HepG2 (cell line): Measurements from ENCODE around the gene CNEP1R1. TPM values are rescaled to one million over a fixed set of nuclear protein-coding genes. Genes with fewer than 3 reads are reported as not detected.

Experiments used
- ATAC-seq: fragments of 200-7000 bp; cut with Tn5 transposase; 3 replicates; pipeline ENCODE4 v1.9.1; 2020; ENCODE audit warnings: mild to moderate bottlenecking, moderate library complexity
- BruUV-seq: library from RNA; stranded (reverse); fragments of 400-500 nt; replicated peaks from 2 replicates; lab custom pipeline; 2021; lab: Mats Ljungman, UMichigan
- CTCF ChIA-PET: fragments of 300-600 bp; formaldehyde crosslinking; extraction: SDS; loops from one replicate; lab custom pipeline; 2021; ENCODE audit warnings: low total read pairs, inconsistent platforms, low intra/inter-chr PET ratio; lab: Yijun Ruan, JAX
- POLR2A ChIA-PET: fragments of 350-600 bp; sonication (Branson Sonifier 250); formaldehyde crosslinking; loops from one replicate; lab custom pipeline; 2020; ENCODE audit warnings: antibody characterized with exemption, inconsistent platforms; lab: Yijun Ruan, JAX
- DNase-seq: peaks from one replicate; pipeline ENCODE4 v3.0.0-alpha.2; 2015; ENCODE audit warnings: low spot score
- FAIRE-seq: peaks from 3 replicates; lab custom pipeline; 2011; peaks lifted over from hg19 to GRCh38; lab: Jason Lieb, UNC
- H2AFZ ChIP-seq: one replicate; pipeline ENCODE4 v1.6.1; 2011; ENCODE audit warnings: low read length, inconsistent platforms
- H3K27ac ChIP-seq: fragments of 300-600 bp; 3 replicates; pipeline ENCODE4 v1.8.0; 2011; ENCODE audit warnings: mixed run types, mild to moderate bottlenecking, mixed read lengths, low read length, inconsistent platforms; ENCODE audit not compliant: insufficient read depth; ENCODE audit errors: extremely low read length
- H3K27me3 ChIP-seq, 2 experiments: fragments of 200-600 bp in 1 of 2; 2 replicates in 1 of 2; 3 replicates in 1 of 2; pipeline versions ENCODE4 v1.6.0 to v1.8.0; 2011; ENCODE audit warnings: low read length in 2 of 2, mild to moderate bottlenecking in 2 of 2, moderate library complexity in 2 of 2, inconsistent platforms in 1 of 2; ENCODE audit not compliant: insufficient read depth in 2 of 2, control insufficient read depth in 1 of 2
- H3K36me3 ChIP-seq, 2 experiments: fragments of 200-600 bp in 1 of 2; replicated peaks in 1 of 2; 2 replicates in 1 of 2; 3 replicates in 1 of 2; pipeline versions ENCODE4 v1.5.1 to v1.8.0; 2011; ENCODE audit warnings: low read length in 2 of 2, inconsistent platforms in 1 of 2; ENCODE audit not compliant: insufficient read depth in 2 of 2, control insufficient read depth in 1 of 2
- H3K4me1 ChIP-seq: 2 replicates; pipeline ENCODE4 v1.5.1; 2012; ENCODE audit warnings: low read length, inconsistent platforms; ENCODE audit not compliant: insufficient read depth
- H3K4me2 ChIP-seq: 2 replicates; pipeline ENCODE4 v1.6.0; 2011; ENCODE audit warnings: low read depth, low read length, inconsistent platforms
- H3K4me3 ChIP-seq, 3 experiments: fragments of 200-600 bp in 1 of 3; sonication (generic), shearing (Covaris generic) in 1 of 3; replicated peaks in 1 of 3; 2 replicates each; pipeline ENCODE4 v1.5.1; 2011 to 2016; ENCODE audit warnings: low read length in 3 of 3, inconsistent platforms in 2 of 3, low read depth in 2 of 3, mild to moderate bottlenecking in 2 of 3, control low read depth in 1 of 3, mixed read lengths in 1 of 3; ENCODE audit not compliant: insufficient read depth in 1 of 3
- H3K79me2 ChIP-seq: one replicate; pipeline ENCODE4 v1.6.1; 2011; ENCODE audit warnings: low read length, inconsistent platforms; ENCODE audit not compliant: insufficient read depth
- H3K9ac ChIP-seq: 2 replicates; pipeline ENCODE4 v1.6.0; 2011; ENCODE audit warnings: mild to moderate bottlenecking, low read depth, low read length, inconsistent platforms; ENCODE audit not compliant: insufficient read depth
- H3K9me3 ChIP-seq: 2 replicates; pipeline ENCODE4 v1.5.1; 2012; ENCODE audit warnings: mild to moderate bottlenecking, low read length
- H4K20me1 ChIP-seq: 2 replicates; pipeline ENCODE4 v1.6.0; 2011; ENCODE audit warnings: inconsistent platforms, mild to moderate bottlenecking, low read length, moderate library complexity; ENCODE audit not compliant: insufficient read depth
- ETV5 ChIP-seq: IDR thresholded peaks from 2 replicates; pipeline ENCODE4 v1.6.1; 2018; ENCODE audit warnings: missing biosample characterization, missing genetic modification reagents, inconsistent platforms, borderline replicate concordance
- KAT8 ChIP-seq: IDR thresholded peaks from 2 replicates; pipeline ENCODE4 v1.6.1; 2016; ENCODE audit warnings: missing genetic modification reagents, missing compliant biosample characterization
- ZBTB1 ChIP-seq: sonication (generic); formaldehyde crosslinking; IDR thresholded peaks from 2 replicates; pipeline ENCODE4 v1.4.0; 2020; ENCODE audit warnings: missing genetic modification reagents, borderline replicate concordance
- ZBTB7A ChIP-seq: sonication (generic); formaldehyde crosslinking; IDR thresholded peaks from 2 replicates; pipeline ENCODE4 v1.8.0; 2022; ENCODE audit warnings: mild to moderate bottlenecking, missing genetic modification reagents
- ZNF138 ChIP-seq: sonication (generic); formaldehyde crosslinking; IDR thresholded peaks from 2 replicates; pipeline ENCODE4 v1.5.0; 2020; ENCODE audit warnings: mild to moderate bottlenecking, low read depth, missing genetic modification reagents
- ZNF44 ChIP-seq: sonication (generic); formaldehyde crosslinking; IDR thresholded peaks from 2 replicates; pipeline ENCODE4 v1.5.1; 2020; ENCODE audit warnings: mild to moderate bottlenecking, missing genetic modification reagents
- ZNF446 ChIP-seq: sonication (generic); formaldehyde crosslinking; IDR thresholded peaks from 2 replicates; pipeline ENCODE4 v1.5.0; 2020; ENCODE audit warnings: mild to moderate bottlenecking, missing genetic modification reagents
- ZNF556 ChIP-seq: sonication (generic); formaldehyde crosslinking; IDR thresholded peaks from 2 replicates; pipeline ENCODE4 v1.4.0; 2020; ENCODE audit warnings: mild to moderate bottlenecking, missing genetic modification reagents, borderline replicate concordance
- ZNF629 ChIP-seq: sonication (generic); formaldehyde crosslinking; conservative IDR thresholded peaks from 2 replicates; pipeline ENCODE4 v1.5.0; 2020; ENCODE audit warnings: missing genetic modification reagents
- WGBS: methylation state at CpG from one replicate; pipeline ENCODE4 v1.1.6; 2017; ENCODE audit warnings: low lambda C conversion rate; 5-methylcytosine and 5-hydroxymethylcytosine counted together
- in situ Hi-C: cut with HindIII; loops from 2 replicates; pipeline ENCODE4 v1.10.0; 2017; ENCODE audit warnings: low pct_unique_long_range_greater_than_20kb; ENCODE audit not compliant: extremely low pct_ligation_motif_present
- intact Hi-C: fragments of 100-400 bp; cut with micrococcal nuclease; formaldehyde crosslinking; loops from one replicate; pipeline ENCODE4 v1.10.0; 2022; ENCODE audit not compliant: unreplicated experiment
- polyA plus RNA-seq, 8 experiments: library from polyadenylated mRNA; depleted of rRNA in 3 of 8; stranded (reverse) in 7 of 8; unstranded in 1 of 8; fragments of >200 nt; fragmentation: Illumina TruSeq in 4 of 8; extraction: Trizol in 4 of 8; gene quantifications; 2 replicates each; pipeline versions ENCODE4 v1.2.1 to v1.2.3, GENCODE V29; 2011 to 2016; ENCODE audit warnings: low read depth in 4 of 8, missing spikeins in 1 of 8, mixed read lengths in 1 of 8; ENCODE audit not compliant: insufficient read depth in 1 of 8
- total RNA-seq, 5 experiments: library from RNA; depleted of rRNA; stranded (reverse); fragments of >200 nt; fragmentation: Illumina TruSeq; extraction: Trizol; gene quantifications; 2 replicates each; pipeline ENCODE4 v1.2.3, GENCODE V29; 2016; ENCODE audit warnings: low read depth in 1 of 5
- TF ChIP-seq, protein P1 (sequence below), 2 experiments: fragments of 450-650 bp in 1 of 2; sonication (generic) in 1 of 2; formaldehyde crosslinking; IDR thresholded peaks; 2 replicates each; pipeline versions ENCODE4 v1.5.0 to v1.8.0; 2020 to 2022; ENCODE audit warnings: mild to moderate bottlenecking in 1 of 2, missing genetic modification reagents in 1 of 2

Gene CNEP1R1
- total and polyA plus RNA-seq, 2 of the 13 experiments (the other 11 are each of a cell fraction or from before 2014, with no cell fraction given): 23.6 to 26.8 TPM

DNA sequence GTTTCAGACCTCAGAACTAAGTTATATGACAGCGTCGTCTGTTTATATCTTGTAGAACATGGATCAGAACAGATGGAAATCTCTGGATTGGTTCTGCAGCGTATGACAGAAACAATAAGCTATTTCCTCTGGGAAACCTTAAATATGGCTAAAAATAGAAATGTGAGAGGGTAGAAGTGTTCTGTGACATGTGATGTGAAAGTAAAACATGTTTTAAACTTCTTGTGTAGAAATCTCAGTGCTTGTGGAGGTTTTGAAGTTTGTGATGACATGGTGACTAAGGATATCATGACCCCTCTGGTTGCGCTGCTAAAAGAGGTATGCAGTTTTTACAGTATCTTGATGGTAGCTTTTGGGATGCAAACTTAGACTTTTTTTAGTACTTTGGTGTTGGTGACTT is 43.5 kb downstream of the CNEP1R1 start:
- Histone ChIP-seq H3K79me2 (peaks cover 19% of the 10 kb centered on the region), H3K9me3 (no peaks in the 10 kb centered on the region), H2AFZ (no peak overlapping the region), H3K4me1 (peaks cover 32% of the 10 kb centered on the region), H3K27me3 (no peaks in the 10 kb centered on the region; a peak in 1 of 5 replicates), H3K9ac (no peak overlapping the region), H3K4me2 (no peak overlapping the region), H4K20me1 (no peaks in the 10 kb centered on the region; the same call in none of the 2 replicates), H3K27ac (no peak overlapping the region), H3K36me3 (peaks cover 11 to 17% of the 10 kb centered on the region in 2 experiments), H3K4me3 (no peak overlapping the region)
- no peak for ATAC-seq
- intact Hi-C loops (no loop called here), in situ Hi-C loops (no loop called here)
- DNase-seq: no peak
- POLR2A ChIA-PET: no interaction called here
- no peak for FAIRE-seq
- no TSS peak for BruUV-seq
- CTCF ChIA-PET: no interaction called here
- no peak for TF ChIP-seq ETV5 (CRISPR knock-in tag)
- TF ChIP-seq, protein P1, sequence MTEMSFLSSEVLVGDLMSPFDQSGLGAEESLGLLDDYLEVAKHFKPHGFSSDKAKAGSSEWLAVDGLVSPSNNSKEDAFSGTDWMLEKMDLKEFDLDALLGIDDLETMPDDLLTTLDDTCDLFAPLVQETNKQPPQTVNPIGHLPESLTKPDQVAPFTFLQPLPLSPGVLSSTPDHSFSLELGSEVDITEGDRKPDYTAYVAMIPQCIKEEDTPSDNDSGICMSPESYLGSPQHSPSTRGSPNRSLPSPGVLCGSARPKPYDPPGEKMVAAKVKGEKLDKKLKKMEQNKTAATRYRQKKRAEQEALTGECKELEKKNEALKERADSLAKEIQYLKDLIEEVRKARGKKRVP (CRISPR knock-in tag; IDR thresholded peaks at IDR 0.05): no peak
- no peak for TF ChIP-seq ZNF44
- TF ChIP-seq ZBTB1: no peak
- no peak for TF ChIP-seq ZNF138
- TF ChIP-seq ZBTB7A: no peak
- no peak for TF ChIP-seq ZNF556 (CRISPR knock-in tag)
- TF ChIP-seq, all 625 proteins: peak for 0
- WGBS: over 99% methylated on average over 4 of the region's 4 CpGs

DNA sequence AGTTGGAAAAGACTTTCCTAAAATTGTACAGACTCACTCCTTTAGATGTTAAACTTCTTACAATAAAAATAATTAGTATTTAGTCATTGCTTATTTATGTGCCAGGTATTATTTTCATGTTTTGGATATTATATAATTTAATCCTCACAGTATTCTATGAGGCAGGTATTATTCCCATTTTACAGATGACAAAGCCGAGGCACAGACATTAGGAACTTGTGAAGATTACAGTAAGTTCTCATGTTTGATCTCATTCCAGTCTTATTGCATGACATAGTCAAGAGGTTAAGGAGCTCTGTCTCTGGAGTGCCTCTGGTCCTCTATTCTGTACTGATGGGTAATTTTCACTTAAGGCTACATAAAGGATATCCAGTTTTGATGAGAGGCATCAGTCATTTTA is 44.0 kb downstream of the CNEP1R1 start:
- 97% methylated on average over 1 of the region's 1 CpG for WGBS
- Histone ChIP-seq H3K27ac (no peak overlapping the region), H3K9me3 (no peaks in the 10 kb centered on the region), H2AFZ (no peak overlapping the region), H3K4me3 (no peak overlapping the region), H3K27me3 (no peaks in the 10 kb centered on the region; a peak in 1 of 5 replicates), H3K36me3 (peaks cover 11 to 17% of the 10 kb centered on the region in 2 experiments), H3K4me1 (peaks cover 32% of the 10 kb centered on the region), H3K4me2 (no peak overlapping the region), H4K20me1 (no peaks in the 10 kb centered on the region; the same call in none of the 2 replicates), H3K9ac (no peak overlapping the region), H3K79me2 (peaks cover 19% of the 10 kb centered on the region)
- no TSS peak for BruUV-seq
- intact Hi-C loops: no loop called here
- POLR2A ChIA-PET: no interaction called here
- in situ Hi-C loops: no loop called here
- DNase-seq: no peak
- CTCF ChIA-PET: no interaction called here
- no peak for FAIRE-seq
- ATAC-seq: no peak
- TF ChIP-seq ZNF446 (no peak), KAT8 (CRISPR knock-in tag) (no peak), ZNF629 (CRISPR knock-in tag) (peak; percentile 80)
